Stimulated activated CD4-positive, alpha-beta T cell treated with anti-CD3 and anti-CD28 coated beads, Interleukin-4, amount 100 ng/mL, for 1 hour (primary cell): Measurements from ENCODE around the gene ZNF497.
"Not testable (repeated sequence)": the region's sequence is repeated elsewhere in the genome, so short reads cannot be mapped to it uniquely, and the experiment has no call there.

Experiments
- DNase-seq: peaks from one replicate; pipeline ENCODE4 v3.0.0-alpha.2; 2020

Gene ZNF497

GRCh38 chr19:58366585-58367430, 4.3 kb upstream of the ZNF497 start:
- DNase-seq: no peak

GRCh38 chr19:58364146-58364545, 1.6 kb upstream of the ZNF497 start:
- no peak for DNase-seq

- peak; percentile 48 for DNase-seq
These were observed 665 bp downstream of the ZNF497 start for GRCh38 chr19:58361900-58362271.

- no peak for DNase-seq
These were observed 4.9 kb downstream of the ZNF497 start for GRCh38 chr19:58357481-58358145.

GRCh38 chr19:58356766-58357480, 5.6 kb downstream of the ZNF497 start:
- DNase-seq: no peak

- peak; percentile 38 for DNase-seq
These were observed 6.4 kb downstream of the ZNF497 start for GRCh38 chr19:58355908-58356765.

- no peak for DNase-seq
These were observed 7.2 kb downstream of the ZNF497 start for GRCh38 chr19:58355215-58355796.

GRCh38 chr19:58354478-58355030, 8.0 kb downstream of the ZNF497 start:
- DNase-seq: no peak

- no peak for DNase-seq
These were observed 8.7 kb downstream of the ZNF497 start for GRCh38 chr19:58353717-58354477.

- DNase-seq: no peak
These were observed 9.5 kb downstream of the ZNF497 start, which contains the start of gene A1BG for GRCh38 chr19:58352760-58353671. Gene A1BG, minus strand, starts transcription at chr19:58353492. Its CDS starts 55 bp downstream, at chr19:58353437.

- no peak for DNase-seq
These were observed 10.4 kb downstream of the ZNF497 start for GRCh38 chr19:58351990-58352755.

GRCh38 chr19:58351558-58351878, 11.0 kb downstream of the ZNF497 start:
- DNase-seq: no peak

GRCh38 chr19:58350871-58351557, 11.5 kb downstream of the ZNF497 start:
- DNase-seq: no peak

GRCh38 chr19:58350001-58350861, 12.3 kb downstream of the ZNF497 start:
- no peak for DNase-seq

- DNase-seq: no peak
These were observed 13.0 kb downstream of the ZNF497 start for GRCh38 chr19:58349590-58349989.

- DNase-seq: not testable (repeated sequence)
These were observed 14.5 kb downstream of the ZNF497 start for GRCh38 chr19:58348080-58348479.
